Measurements from ENCODE around the gene DDAH1.

DNA sequence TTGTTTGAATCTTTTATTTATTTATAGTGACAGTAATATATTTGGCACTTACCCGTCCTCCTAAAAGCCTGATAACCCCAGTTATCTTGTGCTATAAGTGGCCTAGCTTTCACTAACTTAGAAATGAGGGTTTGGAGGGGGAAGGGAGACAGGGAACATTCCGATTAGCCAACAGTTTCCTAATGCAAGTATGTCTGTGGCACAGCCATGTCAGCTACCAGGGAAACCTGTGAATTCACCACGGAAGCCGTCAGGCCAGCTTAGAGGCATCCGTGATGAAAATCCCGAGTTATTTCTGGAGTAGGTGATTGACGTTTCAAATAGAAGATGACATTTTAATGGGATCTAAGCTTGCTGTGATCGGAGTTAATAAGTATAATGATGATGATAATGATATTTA is 149.2 kb downstream of the DDAH1 start:
- TF ChIP-seq CTCF (IDR thresholded peaks at IDR 0.05) (no peak), POLR2A (IDR thresholded peaks at IDR 0.05) (no peak)
